DMS53 (cell line): ENCODE results near the gene ROPN1L.
A peak's percentile ranks its signal among the peaks of the same experiment; 100 is the strongest.
"Not testable (repeated sequence)": the region's sequence is repeated elsewhere in the genome, so short reads cannot be mapped to it uniquely, and the experiment has no call there.

ENCODE experiments used
- DNase-seq: peaks from one replicate; lab custom pipeline; 2025; lab: John Stamatoyannopoulos, UW

Gene ROPN1L

GRCh38 chr5:10441083-10441991, at the start of gene ROPN1L:
Gene ROPN1L, plus strand, starts transcription at chr5:10441879. Its CDS starts 289 bp downstream, at chr5:10442168.
- DNase-seq, result peak; percentile 93

- not testable (repeated sequence) for DNase-seq
Measured at GRCh38 chr5:10392567-10393328, 48.9 kb upstream of the ROPN1L start.

- DNase-seq, result no peak
Measured at GRCh38 chr5:10393491-10393890, 48.2 kb upstream of the ROPN1L start.

GRCh38 chr5:10396552-10396951, 45.1 kb upstream of the ROPN1L start:
- no peak for DNase-seq

- no peak for DNase-seq
Measured at GRCh38 chr5:10399839-10400238, 41.8 kb upstream of the ROPN1L start.

GRCh38 chr5:10400411-10400810, 41.3 kb upstream of the ROPN1L start:
- DNase-seq, result no peak

- no peak for DNase-seq
Measured at GRCh38 chr5:10400831-10401230, 40.8 kb upstream of the ROPN1L start.

GRCh38 chr5:10401498-10401897, 40.2 kb upstream of the ROPN1L start:
- no peak for DNase-seq

GRCh38 chr5:10403829-10404228, 37.9 kb upstream of the ROPN1L start:
- DNase-seq, result no peak

GRCh38 chr5:10406651-10407050, 35.0 kb upstream of the ROPN1L start:
- no peak for DNase-seq

GRCh38 chr5:10409504-10409903, 32.2 kb upstream of the ROPN1L start:
- DNase-seq, result no peak

- no peak for DNase-seq
Measured at GRCh38 chr5:10410662-10411061, 31.0 kb upstream of the ROPN1L start.

GRCh38 chr5:10411336-10411735, 30.3 kb upstream of the ROPN1L start:
- no peak for DNase-seq

- no peak for DNase-seq
Measured at GRCh38 chr5:10416868-10417267, 24.8 kb upstream of the ROPN1L start.

GRCh38 chr5:10418654-10419345, 22.9 kb upstream of the ROPN1L start:
- DNase-seq, result no peak

- DNase-seq, result no peak
Measured at GRCh38 chr5:10420468-10420867, 21.2 kb upstream of the ROPN1L start.

- DNase-seq, result no peak
Measured at GRCh38 chr5:10420932-10421331, 20.7 kb upstream of the ROPN1L start.

GRCh38 chr5:10421896-10422691, 19.6 kb upstream of the ROPN1L start:
- DNase-seq, result no peak

GRCh38 chr5:10423022-10423421, 18.7 kb upstream of the ROPN1L start:
- DNase-seq, result no peak

- DNase-seq, result peak; percentile 33
Measured at GRCh38 chr5:10424124-10424731, 17.5 kb upstream of the ROPN1L start.

- DNase-seq, result no peak
Measured at GRCh38 chr5:10427201-10427600, 14.5 kb upstream of the ROPN1L start.
